ENCODE measurements around the gene TRIM24. TPM values are rescaled to one million over a fixed set of nuclear protein-coding genes. Genes with fewer than 3 reads are reported as not detected.

The TRIM24 gene
- total and polyA plus RNA-seq, 10 of the 15 experiments (the other 5 are each of a cell fraction or from before 2014, with no cell fraction given) = 4.6 to 23.5 (median 13.6) TPM

Small RNAs within 50 kb of the gene (small RNA-seq; reads per million reads assigned to genes)
- gene RF00561 = not detected

Other genes starting within 250 kb of the TRIM24 start
- gene SVOPL, start 241.1 kb downstream of the TRIM24 start, total RNA-seq (2014; rRNA removed) = not detected in 2 replicates
- gene SVOPL, start 241.1 kb downstream of the TRIM24 start, total RNA-seq (2014; rRNA removed; fragmentation: Illumina TruSeq; extraction: Trizol) = not detected in 2 replicates
- not detected in 2 replicates for gene SVOPL, start 241.1 kb downstream of the TRIM24 start, total RNA-seq (2021)
- 0.15 TPM in 1 of 2 replicates, not detected in the other for gene SVOPL, start 241.1 kb downstream of the TRIM24 start, polyA plus RNA-seq (2011; rRNA removed)
- not detected in 2 replicates for gene SVOPL, start 241.1 kb downstream of the TRIM24 start, polyA plus RNA-seq (2014; fragmentation: Illumina TruSeq; extraction: Trizol)
- gene SVOPL, start 241.1 kb downstream of the TRIM24 start, polyA plus RNA-seq (2014; fragmentation: Nextera tagmentation; extraction: Ambion mirVana) = not detected
- not detected in 2 replicates for gene SVOPL, start 241.1 kb downstream of the TRIM24 start, polyA plus RNA-seq (2014; rRNA removed)
- not detected for gene SVOPL, start 241.1 kb downstream of the TRIM24 start, polyA plus RNA-seq (2016; fragmentation: Nextera tagmentation; extraction: Ambion mirVana)

All from GM12878 (cell line).